ENCODE data around the gene TMEM132D.
"Not testable (repeated sequence)": the region's sequence is repeated elsewhere in the genome, so short reads cannot be mapped to it uniquely, and the experiment has no call there.

Gene TMEM132D

GRCh38 chr12:129211862-129212630, 691.8 kb downstream of the TMEM132D start:
- no peak for DNase-seq

- DNase-seq, result no peak
Observed at GRCh38 chr12:129208566-129208965, 695.3 kb downstream of the TMEM132D start.

- DNase-seq, result no peak
Observed at GRCh38 chr12:129207084-129207483, 696.7 kb downstream of the TMEM132D start.

GRCh38 chr12:129203456-129203855, 700.4 kb downstream of the TMEM132D start:
- DNase-seq, result no peak

- DNase-seq, result no peak
Observed at GRCh38 chr12:129202109-129202814, 701.6 kb downstream of the TMEM132D start.

GRCh38 chr12:129201029-129201428, 702.8 kb downstream of the TMEM132D start:
- peak; percentile 39 for DNase-seq

GRCh38 chr12:129200576-129200975, 703.2 kb downstream of the TMEM132D start:
- DNase-seq, result peak; percentile 39

- no peak for DNase-seq
Observed at GRCh38 chr12:129196927-129197326, 706.9 kb downstream of the TMEM132D start.

GRCh38 chr12:129195081-129195480, 708.7 kb downstream of the TMEM132D start:
- no peak for DNase-seq

- no peak for DNase-seq
Observed at GRCh38 chr12:129193263-129193871, 710.5 kb downstream of the TMEM132D start.

GRCh38 chr12:129190827-129191226, 713.0 kb downstream of the TMEM132D start:
- no peak for DNase-seq

- DNase-seq, result not testable (repeated sequence)
Observed at GRCh38 chr12:129189879-129190278, 713.9 kb downstream of the TMEM132D start.

GRCh38 chr12:129186952-129187351, 716.9 kb downstream of the TMEM132D start:
- no peak for DNase-seq

- no peak for DNase-seq
Observed at GRCh38 chr12:129185855-129186254, 718.0 kb downstream of the TMEM132D start.

GRCh38 chr12:129184127-129184928, 719.5 kb downstream of the TMEM132D start:
- no peak for DNase-seq

GRCh38 chr12:129179941-129180553, 723.8 kb downstream of the TMEM132D start:
- DNase-seq, result no peak

GRCh38 chr12:129169928-129170327, 733.9 kb downstream of the TMEM132D start:
- DNase-seq, result no peak

GRCh38 chr12:129163861-129164260, 740.0 kb downstream of the TMEM132D start:
- no peak for DNase-seq

- DNase-seq, result no peak
Observed at GRCh38 chr12:129163461-129163860, 740.4 kb downstream of the TMEM132D start.

GRCh38 chr12:129162805-129163204, 741.0 kb downstream of the TMEM132D start:
- DNase-seq, result no peak

GRCh38 chr12:129161511-129161910, 742.3 kb downstream of the TMEM132D start:
- DNase-seq, result no peak

GRCh38 chr12:129160282-129160681, 743.5 kb downstream of the TMEM132D start:
- DNase-seq, result no peak

All from DMS79 treated with DMSO at 0.1 percent for 48 hours (cell line).